ENCODE results near the gene CA10. TPM values are rescaled to one million over a fixed set of nuclear protein-coding genes. Genes with fewer than 3 reads are reported as not detected.

The CA10 gene
- polyA plus RNA-seq, 1 donor from 2014 or later, result 6.2 TPM

DNA sequence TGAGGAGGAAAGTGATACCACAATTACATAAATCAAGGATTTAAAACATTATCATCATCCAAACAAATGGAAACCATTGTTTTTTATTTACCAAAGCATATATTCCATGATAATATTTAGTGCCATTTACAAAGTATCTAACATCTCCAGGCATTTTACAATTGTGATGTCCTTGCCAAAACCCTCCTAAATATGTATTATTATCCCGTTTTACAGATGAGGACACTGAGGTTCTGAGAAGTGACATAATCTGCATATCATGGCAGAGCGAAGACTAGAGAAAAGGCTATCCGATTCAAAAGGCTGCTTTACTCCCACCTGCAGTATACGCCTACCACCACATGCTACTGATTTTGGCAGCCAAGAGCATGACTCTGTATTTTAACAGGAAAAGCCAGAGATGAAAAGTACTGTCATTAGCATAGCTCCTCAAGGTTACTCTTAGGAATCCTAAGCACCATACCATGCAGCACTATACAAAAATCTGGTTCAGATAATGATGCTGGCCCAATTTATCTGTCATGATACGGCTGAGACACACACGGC lies 301.4 kb downstream of the CA10 start:
- H2AFZ ChIP-seq (ENCODE audit: low read depth, low read length), result no peak overlapping the region
- no peak overlapping the region for H3K4me3 ChIP-seq (ENCODE audit: low read length)
- no peaks in the 10 kb centered on the region for H3K9me3 ChIP-seq (ENCODE audit: low read length)
- H3K9me2 ChIP-seq (ENCODE audit: insufficient read depth, low read length), result no peaks in the 10 kb centered on the region
- H3K36me3 ChIP-seq (ENCODE audit: insufficient read depth, low read length), result no peaks in the 10 kb centered on the region
- no peak overlapping the region for H3K4me2 ChIP-seq (ENCODE audit: low read length)
- TF ChIP-seq EZH2 (IDR thresholded peaks at IDR 0.05; ENCODE audit: borderline replicate concordance, insufficient read depth, low read length, poor library complexity, severe bottlenecking), result no peak
- TF ChIP-seq, protein P1, sequence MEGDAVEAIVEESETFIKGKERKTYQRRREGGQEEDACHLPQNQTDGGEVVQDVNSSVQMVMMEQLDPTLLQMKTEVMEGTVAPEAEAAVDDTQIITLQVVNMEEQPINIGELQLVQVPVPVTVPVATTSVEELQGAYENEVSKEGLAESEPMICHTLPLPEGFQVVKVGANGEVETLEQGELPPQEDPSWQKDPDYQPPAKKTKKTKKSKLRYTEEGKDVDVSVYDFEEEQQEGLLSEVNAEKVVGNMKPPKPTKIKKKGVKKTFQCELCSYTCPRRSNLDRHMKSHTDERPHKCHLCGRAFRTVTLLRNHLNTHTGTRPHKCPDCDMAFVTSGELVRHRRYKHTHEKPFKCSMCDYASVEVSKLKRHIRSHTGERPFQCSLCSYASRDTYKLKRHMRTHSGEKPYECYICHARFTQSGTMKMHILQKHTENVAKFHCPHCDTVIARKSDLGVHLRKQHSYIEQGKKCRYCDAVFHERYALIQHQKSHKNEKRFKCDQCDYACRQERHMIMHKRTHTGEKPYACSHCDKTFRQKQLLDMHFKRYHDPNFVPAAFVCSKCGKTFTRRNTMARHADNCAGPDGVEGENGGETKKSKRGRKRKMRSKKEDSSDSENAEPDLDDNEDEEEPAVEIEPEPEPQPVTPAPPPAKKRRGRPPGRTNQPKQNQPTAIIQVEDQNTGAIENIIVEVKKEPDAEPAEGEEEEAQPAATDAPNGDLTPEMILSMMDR (IDR thresholded peaks at IDR 0.05; ENCODE audit: poor library complexity, severe bottlenecking), result peak; percentile 28
- H4K20me1 ChIP-seq (ENCODE audit: insufficient read depth), result no peaks in the 10 kb centered on the region
- H3K79me2 ChIP-seq (replicated peaks; ENCODE audit: insufficient read depth, low read length), result no peaks in the 10 kb centered on the region
- no peaks in the 10 kb centered on the region for H3K27me3 ChIP-seq (ENCODE audit: insufficient read depth, low read depth, low read length)
- no peak overlapping the region for H3K27ac ChIP-seq (ENCODE audit: low read length)
- H3F3A ChIP-seq (ENCODE audit: insufficient read depth, low read length, poor library complexity, severe bottlenecking), result no peaks in the 10 kb centered on the region
- H3K9ac ChIP-seq (ENCODE audit: low read length), result no peak overlapping the region

DNA sequence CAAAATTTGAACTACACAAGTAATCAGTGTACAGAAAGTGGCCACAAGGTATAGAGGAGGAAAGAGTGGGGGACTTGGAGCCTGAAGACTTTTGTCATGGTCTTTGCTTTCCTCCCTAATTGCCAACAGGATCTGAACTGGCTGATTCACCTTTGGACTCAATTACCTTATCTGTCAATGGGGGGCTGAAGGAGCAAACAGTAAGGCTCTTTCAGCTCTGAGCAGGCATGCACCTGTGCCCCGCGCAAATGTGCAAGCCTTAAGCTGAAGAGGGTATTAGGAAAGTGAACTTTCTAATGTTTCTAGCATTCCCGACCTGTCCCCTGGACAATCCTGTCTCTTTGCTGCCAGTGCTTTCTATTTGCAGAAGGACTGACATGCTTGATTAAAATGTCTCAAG lies 302.7 kb downstream of the CA10 start:
- H2AFZ ChIP-seq (ENCODE audit: low read depth, low read length), result no peak overlapping the region
- TF ChIP-seq, protein P2, sequence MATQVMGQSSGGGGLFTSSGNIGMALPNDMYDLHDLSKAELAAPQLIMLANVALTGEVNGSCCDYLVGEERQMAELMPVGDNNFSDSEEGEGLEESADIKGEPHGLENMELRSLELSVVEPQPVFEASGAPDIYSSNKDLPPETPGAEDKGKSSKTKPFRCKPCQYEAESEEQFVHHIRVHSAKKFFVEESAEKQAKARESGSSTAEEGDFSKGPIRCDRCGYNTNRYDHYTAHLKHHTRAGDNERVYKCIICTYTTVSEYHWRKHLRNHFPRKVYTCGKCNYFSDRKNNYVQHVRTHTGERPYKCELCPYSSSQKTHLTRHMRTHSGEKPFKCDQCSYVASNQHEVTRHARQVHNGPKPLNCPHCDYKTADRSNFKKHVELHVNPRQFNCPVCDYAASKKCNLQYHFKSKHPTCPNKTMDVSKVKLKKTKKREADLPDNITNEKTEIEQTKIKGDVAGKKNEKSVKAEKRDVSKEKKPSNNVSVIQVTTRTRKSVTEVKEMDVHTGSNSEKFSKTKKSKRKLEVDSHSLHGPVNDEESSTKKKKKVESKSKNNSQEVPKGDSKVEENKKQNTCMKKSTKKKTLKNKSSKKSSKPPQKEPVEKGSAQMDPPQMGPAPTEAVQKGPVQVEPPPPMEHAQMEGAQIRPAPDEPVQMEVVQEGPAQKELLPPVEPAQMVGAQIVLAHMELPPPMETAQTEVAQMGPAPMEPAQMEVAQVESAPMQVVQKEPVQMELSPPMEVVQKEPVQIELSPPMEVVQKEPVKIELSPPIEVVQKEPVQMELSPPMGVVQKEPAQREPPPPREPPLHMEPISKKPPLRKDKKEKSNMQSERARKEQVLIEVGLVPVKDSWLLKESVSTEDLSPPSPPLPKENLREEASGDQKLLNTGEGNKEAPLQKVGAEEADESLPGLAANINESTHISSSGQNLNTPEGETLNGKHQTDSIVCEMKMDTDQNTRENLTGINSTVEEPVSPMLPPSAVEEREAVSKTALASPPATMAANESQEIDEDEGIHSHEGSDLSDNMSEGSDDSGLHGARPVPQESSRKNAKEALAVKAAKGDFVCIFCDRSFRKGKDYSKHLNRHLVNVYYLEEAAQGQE (IDR thresholded peaks at IDR 0.05; ENCODE audit: borderline replicate concordance), result no peak
- TF ChIP-seq TAF1 (IDR thresholded peaks at IDR 0.05; ENCODE audit: low read depth), result no peak
- TF ChIP-seq SMC3 (conservative IDR thresholded peaks at IDR 0.05; ENCODE audit: poor library complexity), result no peak
- no peak for TF ChIP-seq RAD21 (conservative IDR thresholded peaks at IDR 0.05)
- TF ChIP-seq MXI1 (conservative IDR thresholded peaks at IDR 0.05; ENCODE audit: poor library complexity, severe bottlenecking), result no peak
- no peak for TF ChIP-seq EZH2 (IDR thresholded peaks at IDR 0.05; ENCODE audit: borderline replicate concordance, insufficient read depth, low read length, poor library complexity, severe bottlenecking)
- TF ChIP-seq EP300 (conservative IDR thresholded peaks at IDR 0.05; ENCODE audit: poor library complexity, severe bottlenecking), result no peak
- TF ChIP-seq, protein P1 (IDR thresholded peaks at IDR 0.05; ENCODE audit: poor library complexity, severe bottlenecking), result no peak
- no peak for TF ChIP-seq POLR2AphosphoS5 (IDR thresholded peaks at IDR 0.05)
- H3K9me3 ChIP-seq (ENCODE audit: low read length), result no peaks in the 10 kb centered on the region
- no peaks in the 10 kb centered on the region for H4K20me1 ChIP-seq (ENCODE audit: insufficient read depth)
- no peak overlapping the region for H3K27ac ChIP-seq (ENCODE audit: low read length)
- H3K4me2 ChIP-seq (ENCODE audit: low read length), result no peak overlapping the region
- H3K9me2 ChIP-seq (ENCODE audit: insufficient read depth, low read length), result no peaks in the 10 kb centered on the region
- H3K27me3 ChIP-seq (ENCODE audit: insufficient read depth, low read depth, low read length), result no peaks in the 10 kb centered on the region
- H3K4me3 ChIP-seq (ENCODE audit: low read length), result no peak overlapping the region
- no peak overlapping the region for H3K9ac ChIP-seq (ENCODE audit: low read length)
- H3K36me3 ChIP-seq (ENCODE audit: insufficient read depth, low read length), result no peaks in the 10 kb centered on the region
- no peaks in the 10 kb centered on the region for H3F3A ChIP-seq (ENCODE audit: insufficient read depth, low read length, poor library complexity, severe bottlenecking)
- no peaks in the 10 kb centered on the region for H3K79me2 ChIP-seq (replicated peaks; ENCODE audit: insufficient read depth, low read length)
